ENCODE data around the gene MEDAG. TPM values are rescaled to one million over a fixed set of nuclear protein-coding genes. Genes with fewer than 3 reads are reported as not detected.

Gene MEDAG
- total RNA-seq, 4 donors from 2014 or later, result 20.3 to 126 (median 31.7) TPM

DNA sequence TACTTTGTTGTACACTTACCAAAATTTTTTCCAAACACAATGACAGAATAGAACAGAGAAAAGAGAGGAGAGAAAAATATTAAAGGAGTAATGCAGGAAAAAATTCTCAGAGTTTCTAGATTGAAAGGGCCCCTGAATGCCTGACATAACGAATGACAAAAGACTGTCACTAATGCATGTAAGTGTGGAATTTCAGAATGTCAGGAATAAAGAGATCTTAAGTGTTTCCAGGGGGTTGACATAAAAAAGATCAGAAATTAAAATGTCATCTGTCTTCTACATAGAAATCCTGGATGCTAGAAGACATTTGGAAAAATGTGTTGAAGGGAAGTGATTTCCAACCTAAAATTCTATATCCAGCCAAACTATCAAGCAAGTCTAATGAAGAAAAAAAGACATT lies 53.6 kb downstream of the MEDAG start:
- no peak overlapping the region for H3K4me3 ChIP-seq
- H3K36me3 ChIP-seq, result no peaks in the 10 kb centered on the region
- no peak for TF ChIP-seq POLR2AphosphoS5 (IDR thresholded peaks at IDR 0.05)
- TF ChIP-seq EP300 (IDR thresholded peaks at IDR 0.05), result no peak
- TF ChIP-seq CTCF (IDR thresholded peaks at IDR 0.05), result no peak
- TF ChIP-seq POLR2A (IDR thresholded peaks at IDR 0.05; ENCODE audit: low read depth), result no peak
- no peak for DNase-seq (ENCODE audit: extremely low spot score)
- H3K27ac ChIP-seq (replicated peaks in 1 of 4), result no peak overlapping the region
- H3K4me1 ChIP-seq, result no peaks in the 10 kb centered on the region
- 89% methylated on average over 1 of the region's 1 CpG for WGBS
- peaks cover 0 to 14% (median 0%) of the 10 kb centered on the region in 4 donors for H3K9me3 ChIP-seq
- H3K27me3 ChIP-seq, result no peaks in the 10 kb centered on the region
- intact Hi-C loops (cut with DNase I), result no loop called here

- no peak for DNase-seq (ENCODE audit: extremely low spot score)
- no peaks in the 10 kb centered on the region for H3K36me3 ChIP-seq
- peaks cover 0 to 4% (median 2%) of the 10 kb centered on the region in 4 donors for H3K4me1 ChIP-seq
- no peak overlapping the region for H3K27ac ChIP-seq (replicated peaks in 1 of 4)
- peaks cover 0 to 14% (median 0%) of the 10 kb centered on the region in 4 donors for H3K9me3 ChIP-seq
- WGBS, result 53% methylated on average over 5 of the region's 5 CpGs
- no peaks in the 10 kb centered on the region for H3K27me3 ChIP-seq
- TF ChIP-seq EP300 (IDR thresholded peaks at IDR 0.05) (no peak), POLR2AphosphoS5 (IDR thresholded peaks at IDR 0.05) (no peak), POLR2A (IDR thresholded peaks at IDR 0.05; ENCODE audit: low read depth) (no peak), CTCF (IDR thresholded peaks at IDR 0.05) (no peak)
- no peak overlapping the region for H3K4me3 ChIP-seq
- intact Hi-C loops (cut with DNase I), result no loop called here
Measured at GRCh38 chr13:30963791-30964190, 57.7 kb downstream of the MEDAG start.

DNA sequence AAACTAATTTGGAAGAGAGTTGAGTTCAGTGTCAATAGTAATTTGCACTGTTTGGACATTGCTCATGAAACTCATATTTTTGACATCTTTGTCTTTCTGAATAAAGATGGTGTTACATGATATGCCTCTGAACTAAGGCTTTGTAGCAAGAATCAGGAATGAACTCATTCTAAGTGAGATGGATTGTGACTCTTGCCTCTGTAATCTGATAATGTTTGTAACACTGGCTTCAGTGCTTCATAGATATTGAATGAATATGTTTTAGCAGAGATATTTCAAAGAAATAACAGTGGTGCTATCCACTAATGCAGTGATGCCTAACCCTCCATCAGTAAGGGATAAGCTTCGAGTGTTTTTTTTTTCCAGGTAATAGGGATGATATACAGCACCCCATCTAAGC lies 59.3 kb downstream of the MEDAG start:
- no peaks in the 10 kb centered on the region for H3K27me3 ChIP-seq
- intact Hi-C loops (cut with DNase I), result no loop called here

GRCh38 chr13:30966101-30966500 lies 60.0 kb downstream of the MEDAG start:
- no peak overlapping the region for H3K27ac ChIP-seq (replicated peaks in 1 of 4)
- H3K9me3 ChIP-seq, result no peaks in the 10 kb centered on the region
- intact Hi-C loops (cut with DNase I), result no loop called here
- H3K36me3 ChIP-seq, result no peaks in the 10 kb centered on the region
- 91% methylated on average over 3 of the region's 3 CpGs for WGBS
- no peaks in the 10 kb centered on the region for H3K27me3 ChIP-seq
- DNase-seq (ENCODE audit: extremely low spot score), result no peak
- H3K4me3 ChIP-seq, result no peak overlapping the region
- TF ChIP-seq CTCF (IDR thresholded peaks at IDR 0.05) (no peak), POLR2AphosphoS5 (IDR thresholded peaks at IDR 0.05) (no peak), POLR2A (IDR thresholded peaks at IDR 0.05; ENCODE audit: low read depth) (no peak), EP300 (IDR thresholded peaks at IDR 0.05) (no peak)
- peaks cover 0 to 23% (median 12%) of the 10 kb centered on the region in 4 donors for H3K4me1 ChIP-seq

More for the DNA sequence above, 59.3 kb downstream of the MEDAG start:
- no peak overlapping the region for H3K4me3 ChIP-seq
- no peaks in the 10 kb centered on the region for H3K36me3 ChIP-seq
- DNase-seq (ENCODE audit: extremely low spot score), result no peak
- peaks cover 0 to 17% (median 5%) of the 10 kb centered on the region in 4 donors for H3K4me1 ChIP-seq
- H3K27ac ChIP-seq (replicated peaks in 1 of 4), result no peak overlapping the region
- peaks cover 0 to 6% (median 0%) of the 10 kb centered on the region in 4 donors for H3K9me3 ChIP-seq
- 100% methylated on average over 1 of the region's 1 CpG for WGBS
- TF ChIP-seq CTCF (IDR thresholded peaks at IDR 0.05) (no peak), EP300 (IDR thresholded peaks at IDR 0.05) (no peak), POLR2AphosphoS5 (IDR thresholded peaks at IDR 0.05) (no peak), POLR2A (IDR thresholded peaks at IDR 0.05; ENCODE audit: low read depth) (no peak)

DNA sequence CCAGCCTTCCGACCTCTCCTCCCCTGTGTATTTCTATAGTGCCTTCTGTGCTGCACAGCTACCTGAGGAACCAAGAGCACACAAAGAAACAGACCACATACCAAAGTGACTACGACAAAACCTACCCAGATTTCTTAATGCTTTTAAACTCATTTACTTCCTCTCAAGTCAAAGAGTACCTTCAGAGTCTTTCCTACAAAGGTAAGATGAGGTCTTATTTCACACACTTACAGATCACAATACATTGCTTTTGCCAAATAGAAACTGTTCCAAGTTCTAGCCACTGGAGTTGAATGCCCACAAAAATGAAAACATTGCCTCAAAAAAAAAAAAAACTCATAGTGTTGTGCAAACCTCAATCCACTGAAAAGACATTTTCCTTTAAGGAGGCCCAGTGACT lies 62.8 kb downstream of the MEDAG start:
- no peak overlapping the region for H3K4me3 ChIP-seq

More for the DNA sequence above, 62.8 kb downstream of the MEDAG start:
- 75% methylated on average over 2 of the region's 2 CpGs for WGBS
- Histone ChIP-seq H3K9me3 (no peaks in the 10 kb centered on the region), H3K4me1 (peaks cover 0 to 40% (median 24%) of the 10 kb centered on the region in 4 donors), H3K27ac (replicated peaks in 1 of 4) (no peak overlapping the region), H3K36me3 (no peaks in the 10 kb centered on the region), H3K27me3 (no peaks in the 10 kb centered on the region)
- intact Hi-C loops (cut with DNase I), result no loop called here
- TF ChIP-seq POLR2A (IDR thresholded peaks at IDR 0.05; ENCODE audit: low read depth), result no peak
- no peak for TF ChIP-seq CTCF (IDR thresholded peaks at IDR 0.05)
- TF ChIP-seq POLR2AphosphoS5 (IDR thresholded peaks at IDR 0.05), result no peak
- TF ChIP-seq EP300 (IDR thresholded peaks at IDR 0.05), result no peak
- no peak for DNase-seq (ENCODE audit: extremely low spot score)
